Subcutaneous adipose tissue (tissue), 4 donors: ENCODE data around the gene KIF26B. TPM values are rescaled to one million over a fixed set of nuclear protein-coding genes. Genes with fewer than 3 reads are reported as not detected.

Source experiments
- CTCF ChIP-seq: fragments of 450-650 bp; IDR thresholded peaks from one replicate; pipeline ENCODE4 v1.5.1; 2016; ENCODE audit warnings: low read depth, mild to moderate bottlenecking, control low read depth, antibody characterized with exemption, moderate library complexity
- total RNA-seq, 4 donors: library from RNA; depleted of rRNA; stranded (reverse); fragments of >200 nt; gene quantifications; one replicate each; pipeline ENCODE4 v1.1.0, GENCODE V29; 2016

The KIF26B gene
- total RNA-seq, 4 donors from 2014 or later: under 0.01 to 0.16 (median under 0.01) TPM

- no peak for TF ChIP-seq CTCF
These were observed 30.5 kb upstream of the KIF26B start for GRCh38 chr1:245124241-245124640.

- no peak for TF ChIP-seq CTCF
These were observed 30.1 kb upstream of the KIF26B start for GRCh38 chr1:245124644-245125043.

GRCh38 chr1:245126530-245126929, 28.3 kb upstream of the KIF26B start:
- no peak for TF ChIP-seq CTCF

- TF ChIP-seq CTCF: no peak
These were observed 26.2 kb upstream of the KIF26B start for GRCh38 chr1:245128381-245129101.

GRCh38 chr1:245129319-245130240, 25.2 kb upstream of the KIF26B start:
- TF ChIP-seq CTCF: no peak

GRCh38 chr1:245131026-245131393, 23.8 kb upstream of the KIF26B start:
- TF ChIP-seq CTCF: no peak

- TF ChIP-seq CTCF: no peak
These were observed 22.0 kb upstream of the KIF26B start for GRCh38 chr1:245132771-245133170.
